Measurements from ENCODE around the gene CTSS.
A peak's percentile ranks its signal among the peaks of the same experiment; 100 is the strongest.
"Not testable (repeated sequence)": the region's sequence is repeated elsewhere in the genome, so short reads cannot be mapped to it uniquely, and the experiment has no call there.

The CTSS gene

DNA sequence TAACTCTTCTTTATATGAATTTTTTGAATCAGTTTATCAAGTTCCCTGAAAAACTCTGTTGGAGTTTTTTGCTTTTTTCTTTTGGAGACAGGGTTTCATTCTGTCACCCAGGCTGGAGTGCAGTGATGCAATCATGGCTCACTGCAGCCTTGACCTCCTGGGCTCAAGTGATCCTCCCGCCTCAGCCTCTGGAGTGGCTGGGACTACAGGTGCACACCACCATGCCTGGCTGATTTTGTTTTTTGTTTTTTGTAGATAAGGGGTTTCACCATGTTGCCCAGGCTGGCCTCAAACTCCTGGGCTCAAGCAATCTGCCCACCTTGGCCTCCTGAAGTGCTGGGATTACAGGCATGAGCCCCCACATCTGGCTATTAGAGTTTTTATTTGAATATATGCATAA, 2.1 kb upstream of the CTSS start:
- H3K23ac ChIP-seq (ENCODE audit: low read length in 2 of 2); DNase-seq; H3K9me3 ChIP-seq (ENCODE audit: control insufficient read depth, low read length); H2AK5ac ChIP-seq (ENCODE audit: low read length, severe bottlenecking); H2BK5ac ChIP-seq (ENCODE audit: low read depth, low read length, poor library complexity, severe bottlenecking); H3K4me2 ChIP-seq (ENCODE audit: low read length, poor library complexity, severe bottlenecking); H2BK120ac ChIP-seq (ENCODE audit: low read depth, low read length); H2AFZ ChIP-seq (ENCODE audit: low read depth, low read length); H3K79me1 ChIP-seq (replicated peaks; ENCODE audit: low read length, poor library complexity, severe bottlenecking); H3K4ac ChIP-seq (ENCODE audit: low read depth in 1 of 2, low read length in 2 of 2); H3K27me3 ChIP-seq (ENCODE audit: control insufficient read depth in 1 of 2, insufficient read depth in 1 of 2, low read length in 2 of 2); H2BK15ac ChIP-seq (ENCODE audit: low read depth, poor library complexity, severe bottlenecking); H4K8ac ChIP-seq (ENCODE audit: low read length); H3K4me3 ChIP-seq (ENCODE audit: insufficient read depth in 1 of 2, low read depth in 1 of 2, low read length in 2 of 2); H4K91ac ChIP-seq (ENCODE audit: low read length); H2BK12ac ChIP-seq (ENCODE audit: low read length in 2 of 2); H3K4me1 ChIP-seq (ENCODE audit: control insufficient read depth, insufficient read depth, low read depth, low read length); H3K9ac ChIP-seq (ENCODE audit: low read length); H3K27ac ChIP-seq (ENCODE audit: low read length, poor library complexity, severe bottlenecking); H3K14ac ChIP-seq (ENCODE audit: low read length in 2 of 2); H3K36me3 ChIP-seq (ENCODE audit: control insufficient read depth in 1 of 2, insufficient read depth in 2 of 2, low read depth in 1 of 2, low read length in 2 of 2); H3K18ac ChIP-seq (ENCODE audit: low read depth in 1 of 2, low read length in 2 of 2): not testable (repeated sequence)
- 43% methylated on average over 1 of the region's 1 CpG for WGBS

DNA sequence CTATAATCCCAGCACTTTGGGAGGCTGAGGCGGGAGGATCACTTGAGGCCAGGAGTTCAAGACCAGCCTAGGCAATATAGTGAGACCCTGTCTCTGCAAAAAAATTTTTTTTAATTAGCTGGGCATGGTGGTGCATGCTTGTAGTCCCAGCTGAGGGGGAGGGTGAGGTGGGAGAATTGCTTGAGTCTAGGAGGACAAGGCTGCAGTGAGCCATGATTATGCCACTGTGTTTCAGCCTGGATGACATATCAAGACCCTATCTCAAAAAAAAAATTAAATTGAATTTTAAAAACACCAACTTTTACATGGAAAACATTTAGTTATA, 361 bp upstream of the CTSS start:
- Histone ChIP-seq H3K9ac (ENCODE audit: low read length) (peak overlapping the region; percentile 89), H3K4me3 (ENCODE audit: insufficient read depth in 1 of 2, low read depth in 1 of 2, low read length in 2 of 2) (peak overlapping the region in 1 of 2 experiments; percentile 72), H3K4ac (ENCODE audit: low read depth in 1 of 2, low read length in 2 of 2) (peak overlapping the region in 1 of 2 experiments; percentile 17)
- H2AK5ac ChIP-seq (ENCODE audit: low read length, severe bottlenecking); H3K4me2 ChIP-seq (ENCODE audit: low read length, poor library complexity, severe bottlenecking); H3K14ac ChIP-seq (ENCODE audit: low read length in 2 of 2); H3K79me1 ChIP-seq (replicated peaks; ENCODE audit: low read length, poor library complexity, severe bottlenecking); H2BK15ac ChIP-seq (ENCODE audit: low read depth, poor library complexity, severe bottlenecking); H4K91ac ChIP-seq (ENCODE audit: low read length); H3K18ac ChIP-seq (ENCODE audit: low read depth in 1 of 2, low read length in 2 of 2); H3K23ac ChIP-seq (ENCODE audit: low read length in 2 of 2); H2BK12ac ChIP-seq (ENCODE audit: low read length in 2 of 2); DNase-seq; H3K4me1 ChIP-seq (ENCODE audit: control insufficient read depth, insufficient read depth, low read depth, low read length); H3K27ac ChIP-seq (ENCODE audit: low read length, poor library complexity, severe bottlenecking); H3K27me3 ChIP-seq (ENCODE audit: control insufficient read depth in 1 of 2, insufficient read depth in 1 of 2, low read length in 2 of 2); H3K9me3 ChIP-seq (ENCODE audit: control insufficient read depth, low read length); H4K8ac ChIP-seq (ENCODE audit: low read length); H2BK5ac ChIP-seq (ENCODE audit: low read depth, low read length, poor library complexity, severe bottlenecking); H2AFZ ChIP-seq (ENCODE audit: low read depth, low read length); H3K36me3 ChIP-seq (ENCODE audit: control insufficient read depth in 1 of 2, insufficient read depth in 2 of 2, low read depth in 1 of 2, low read length in 2 of 2); H2BK120ac ChIP-seq (ENCODE audit: low read depth, low read length): not testable (repeated sequence)
- 88% methylated on average over 1 of the region's 1 CpG for WGBS

GRCh38 chr1:150764617-150765101, 919 bp downstream of the CTSS start:
- no peak overlapping the region for H3K23ac ChIP-seq (ENCODE audit: low read length in 2 of 2)
- no peak overlapping the region for H2BK15ac ChIP-seq (ENCODE audit: low read depth, poor library complexity, severe bottlenecking)
- peaks cover 5% of the 10 kb centered on the region for H3K9me3 ChIP-seq (ENCODE audit: control insufficient read depth, low read length)
- H3K14ac ChIP-seq (ENCODE audit: low read length in 2 of 2) = no peak overlapping the region
- no peak overlapping the region for H4K91ac ChIP-seq (ENCODE audit: low read length)
- H2AK5ac ChIP-seq (ENCODE audit: low read length, severe bottlenecking) = peak overlapping the region; percentile 59
- H3K79me1 ChIP-seq (replicated peaks; ENCODE audit: low read length, poor library complexity, severe bottlenecking) = no peaks in the 10 kb centered on the region
- H2BK5ac ChIP-seq (ENCODE audit: low read depth, low read length, poor library complexity, severe bottlenecking) = no peak overlapping the region
- no peak overlapping the region for H2AFZ ChIP-seq (ENCODE audit: low read depth, low read length)
- H4K8ac ChIP-seq (ENCODE audit: low read length) = no peak overlapping the region
- H3K27ac ChIP-seq (ENCODE audit: low read length, poor library complexity, severe bottlenecking) = peak overlapping the region; percentile 62
- H3K9ac ChIP-seq (ENCODE audit: low read length) = peak overlapping the region; percentile 89
- 44% methylated on average over 1 of the region's 2 CpGs for WGBS
- peak overlapping the region in 1 of 2 experiments; percentile 41 for H3K4ac ChIP-seq (ENCODE audit: low read depth in 1 of 2, low read length in 2 of 2)
- H3K27me3 ChIP-seq (ENCODE audit: control insufficient read depth in 1 of 2, insufficient read depth in 1 of 2, low read length in 2 of 2) = no peaks in the 10 kb centered on the region
- DNase-seq = peak; percentile 96
- H3K36me3 ChIP-seq (ENCODE audit: control insufficient read depth in 1 of 2, insufficient read depth in 2 of 2, low read depth in 1 of 2, low read length in 2 of 2) = no peaks in the 10 kb centered on the region
- H2BK120ac ChIP-seq (ENCODE audit: low read depth, low read length) = no peak overlapping the region
- no peak overlapping the region for H3K4me2 ChIP-seq (ENCODE audit: low read length, poor library complexity, severe bottlenecking)
- H2BK12ac ChIP-seq (ENCODE audit: low read length in 2 of 2) = peak overlapping the region in 1 of 2 experiments; percentile 18
- H3K4me1 ChIP-seq (ENCODE audit: control insufficient read depth, insufficient read depth, low read depth, low read length) = peaks cover 2% of the 10 kb centered on the region
- no peak overlapping the region for H3K18ac ChIP-seq (ENCODE audit: low read depth in 1 of 2, low read length in 2 of 2)
- H3K4me3 ChIP-seq (ENCODE audit: insufficient read depth in 1 of 2, low read depth in 1 of 2, low read length in 2 of 2) = peak overlapping the region in 1 of 2 experiments; percentile 72

DNA sequence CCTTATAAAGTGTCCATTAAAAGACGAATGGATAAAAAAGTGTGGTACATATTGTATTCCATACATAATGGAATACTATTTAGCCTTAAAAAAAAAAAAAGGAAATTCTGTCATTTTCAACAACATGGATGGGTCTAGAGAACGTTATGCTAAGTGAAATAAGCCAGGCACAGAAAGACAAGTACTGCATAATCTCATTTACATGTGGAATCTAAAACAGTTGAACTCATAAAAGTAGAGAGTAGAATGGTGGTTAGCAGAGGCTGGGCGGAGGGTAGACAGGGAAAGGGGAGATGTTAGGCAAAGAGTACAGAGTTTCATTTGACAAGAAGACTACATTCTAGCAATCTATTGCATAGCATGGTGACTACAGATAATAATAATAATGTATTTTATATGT, 2.6 kb downstream of the CTSS start:
- Histone ChIP-seq H3K9me3 (ENCODE audit: control insufficient read depth, low read length) (peaks cover 5% of the 10 kb centered on the region), H2BK120ac (ENCODE audit: low read depth, low read length) (no peak overlapping the region), H2AK5ac (ENCODE audit: low read length, severe bottlenecking) (no peak overlapping the region), H2BK5ac (ENCODE audit: low read depth, low read length, poor library complexity, severe bottlenecking) (no peak overlapping the region), H2BK12ac (ENCODE audit: low read length in 2 of 2) (no peak overlapping the region), H3K23ac (ENCODE audit: low read length in 2 of 2) (no peak overlapping the region), H2BK15ac (ENCODE audit: low read depth, poor library complexity, severe bottlenecking) (no peak overlapping the region), H3K4ac (ENCODE audit: low read depth in 1 of 2, low read length in 2 of 2) (no peak overlapping the region), H3K14ac (ENCODE audit: low read length in 2 of 2) (no peak overlapping the region), H3K4me2 (ENCODE audit: low read length, poor library complexity, severe bottlenecking) (no peak overlapping the region), H3K79me1 (replicated peaks; ENCODE audit: low read length, poor library complexity, severe bottlenecking) (no peaks in the 10 kb centered on the region), H3K9ac (ENCODE audit: low read length) (no peak overlapping the region), H4K91ac (ENCODE audit: low read length) (no peak overlapping the region), H3K36me3 (ENCODE audit: control insufficient read depth in 1 of 2, insufficient read depth in 2 of 2, low read depth in 1 of 2, low read length in 2 of 2) (no peaks in the 10 kb centered on the region), H3K4me3 (ENCODE audit: insufficient read depth in 1 of 2, low read depth in 1 of 2, low read length in 2 of 2) (no peak overlapping the region), H3K27me3 (ENCODE audit: control insufficient read depth in 1 of 2, insufficient read depth in 1 of 2, low read length in 2 of 2) (no peaks in the 10 kb centered on the region), H2AFZ (ENCODE audit: low read depth, low read length) (no peak overlapping the region), H3K4me1 (ENCODE audit: control insufficient read depth, insufficient read depth, low read depth, low read length) (peaks cover 2% of the 10 kb centered on the region), H4K8ac (ENCODE audit: low read length) (no peak overlapping the region), H3K18ac (ENCODE audit: low read depth in 1 of 2, low read length in 2 of 2) (no peak overlapping the region), H3K27ac (ENCODE audit: low read length, poor library complexity, severe bottlenecking) (no peak overlapping the region)
- WGBS = 100% methylated on average over 1 of the region's 3 CpGs
- DNase-seq = peak; percentile 11

Measured in mesenchymal stem cell (in vitro differentiated cells and primary cell).